GM12891 (cell line): ENCODE data around the gene PLEKHG5.

Experiments used
- POLR2A ChIP-seq: IDR thresholded peaks from 2 replicates; pipeline ENCODE4 v1.6.1; 2011; ENCODE audit warnings: low read depth, low read length, control low read depth
- POLR2AphosphoS5 ChIP-seq: IDR thresholded peaks from 2 replicates; pipeline ENCODE4 v1.6.1; 2011; ENCODE audit warnings: low read depth, low read length, control low read depth
- SPI1 ChIP-seq: IDR thresholded peaks from 2 replicates; pipeline ENCODE4 v1.6.1; 2011; ENCODE audit warnings: low read depth, low read length, control low read depth

DNA sequence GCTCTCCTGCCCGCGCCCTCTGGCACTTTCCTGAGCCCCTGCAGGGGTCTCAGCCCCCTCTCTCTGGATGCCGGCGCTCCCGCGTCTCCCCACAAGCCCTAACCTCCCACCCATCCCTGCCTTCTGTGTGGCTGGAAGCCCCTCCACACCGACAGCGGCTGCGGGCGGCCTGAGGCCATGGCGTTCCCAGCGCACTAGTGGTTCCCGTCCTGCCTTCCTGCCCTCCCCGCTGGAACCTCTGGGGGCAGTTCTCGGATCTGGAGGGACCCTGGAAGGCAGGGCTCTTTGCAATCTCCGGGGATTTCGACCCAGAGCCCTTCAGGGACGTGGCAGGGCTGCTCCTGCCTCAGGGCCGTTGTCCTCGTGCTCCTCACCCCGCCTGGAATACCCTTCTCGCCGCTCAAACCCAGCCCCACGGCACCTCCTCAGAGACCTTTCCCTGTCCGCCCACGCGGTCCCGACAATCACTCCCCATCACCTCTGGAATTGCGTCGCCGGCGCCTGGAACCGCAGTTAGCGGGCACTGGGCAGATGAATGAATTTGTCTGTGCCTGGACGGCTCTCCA is 67.4 kb downstream of the PLEKHG5 start:
- TF ChIP-seq POLR2A, result no peak
- TF ChIP-seq POLR2AphosphoS5, result no peak
- no peak for TF ChIP-seq SPI1
